ENCODE data around the gene NFYA.

- TF ChIP-seq CTCF (IDR thresholded peaks at IDR 0.05) (no peak), CREM (CRISPR knock-in tag; IDR thresholded peaks at IDR 0.05) (no peak), ATF3 (CRISPR knock-in tag; conservative IDR thresholded peaks at IDR 0.05) (no peak), GABPB1 (CRISPR knock-in tag; IDR thresholded peaks at IDR 0.05) (no peak), ATF2 (CRISPR knock-in tag; IDR thresholded peaks at IDR 0.05; ENCODE audit: borderline replicate concordance, low read depth) (no peak), TCF7 (CRISPR knock-in tag; IDR thresholded peaks at IDR 0.05; ENCODE audit: low read depth) (no peak)
Measured at GRCh38 chr6:41065550-41066026, 7.2 kb upstream of the NFYA start.

All from WTC11 (cell line).